A549 (cell line): Measurements from ENCODE around the gene ARL6IP5. TPM values are rescaled to one million over a fixed set of nuclear protein-coding genes. Genes with fewer than 3 reads are reported as not detected.

Experiments used
- ATAC-seq, 2 experiments: fragments of 200-7000 bp in 1 of 2; fragments of >200 bp in 1 of 2; cut with Nextera tagmentation in 1 of 2; cut with Tn5 transposase in 1 of 2; 3 replicates each; pipeline versions ENCODE4 v1.8.0 to v1.9.1; 2018 to 2020; ENCODE audit warnings: mild to moderate bottlenecking in 1 of 2, moderate library complexity in 1 of 2
- CTCF ChIA-PET: fragments of 300-600 bp; sonication (Branson Sonifier 250); formaldehyde crosslinking; extraction: SDS; loops from one replicate; lab custom pipeline; 2021; ENCODE audit warnings: antibody characterized with exemption, inconsistent platforms; lab: Yijun Ruan, JAX
- POLR2A ChIA-PET: fragments of 350-600 bp; formaldehyde crosslinking; extraction: SDS; loops from one replicate; lab custom pipeline; 2021; ENCODE audit warnings: antibody characterized with exemption, inconsistent platforms; lab: Yijun Ruan, JAX
- DNase-seq, 2 experiments: peaks; one replicate each; pipeline versions ENCODE4 v3.0.0 to v3.0.0-alpha.2; 2011 to 2016; ENCODE audit warnings: low read depth in 1 of 2, low spot score in 1 of 2
- FAIRE-seq: peaks from 2 replicates; lab custom pipeline; 2011; peaks lifted over from hg19 to GRCh38; lab: Jason Lieb, UNC
- H3K27ac ChIP-seq, 2 experiments: fragments of >200 bp; sonication (Bioruptor Twin); formaldehyde crosslinking; 3 replicates each; pipeline ENCODE4 v1.5.1; 2016 to 2017
- H3K4me1 ChIP-seq: fragments of >200 bp; sonication (Bioruptor Twin); formaldehyde crosslinking; 3 replicates; pipeline ENCODE4 v1.6.1; 2016
- H3K4me2 ChIP-seq: fragments of >200 bp; sonication (Bioruptor Twin); formaldehyde crosslinking; 3 replicates; pipeline ENCODE4 v1.6.1; 2016
- H3K4me3 ChIP-seq: fragments of >200 bp; sonication (Bioruptor Twin); formaldehyde crosslinking; 3 replicates; pipeline ENCODE4 v1.5.1; 2016
- H3K9me3 ChIP-seq: fragments of >200 bp; sonication (Bioruptor Twin); formaldehyde crosslinking; 3 replicates; pipeline ENCODE4 v1.6.1; 2016
- BCL3 ChIP-seq: fragments of >200 bp; sonication (Bioruptor Twin); formaldehyde crosslinking; IDR thresholded peaks from 3 replicates; pipeline ENCODE4 v1.6.1; 2016
- CBX8 ChIP-seq: fragments of 200-600 bp; sonication (generic); IDR thresholded peaks from 2 replicates; pipeline ENCODE4 v1.6.1; 2016
- CEBPB ChIP-seq, 2 experiments: fragments of >200 bp in 1 of 2; sonication (Bioruptor Twin) in 1 of 2; formaldehyde crosslinking in 1 of 2; IDR thresholded peaks; 2 replicates each; pipeline ENCODE4 v1.6.1; 2012 to 2016
- CHD2 ChIP-seq: fragments of 150-350 bp; IDR thresholded peaks from 2 replicates; pipeline ENCODE4 v1.6.1; 2014; ENCODE audit warnings: low read length; ENCODE audit not compliant: partially characterized antibody
- CHD4 ChIP-seq: fragments of 200-600 bp; sonication (generic); IDR thresholded peaks from 2 replicates; pipeline ENCODE4 v1.6.1; 2016; ENCODE audit warnings: antibody characterized with exemption, mild to moderate bottlenecking, borderline replicate concordance
- E2F6 ChIP-seq: IDR thresholded peaks from 2 replicates; pipeline ENCODE4 v1.6.1; 2012; ENCODE audit warnings: low read depth, borderline replicate concordance
- EHF ChIP-seq: fragments of 250-450 bp; sonication (Bioruptor Pico); IDR thresholded peaks from 2 replicates; pipeline ENCODE4 v1.5.0; 2020; ENCODE audit warnings: mild to moderate bottlenecking
- EP300 ChIP-seq, 2 experiments: fragments of >200 bp; sonication (Bioruptor Twin); formaldehyde crosslinking; IDR thresholded peaks; 2 replicates in 1 of 2; 3 replicates in 1 of 2; pipeline ENCODE4 v1.6.1; 2016 to 2017
- FOSB ChIP-seq: fragments of 250-450 bp; sonication (Bioruptor Pico); IDR thresholded peaks from 2 replicates; pipeline ENCODE4 v1.5.0; 2020; ENCODE audit warnings: mild to moderate bottlenecking, moderate library complexity
- FOXS1 ChIP-seq: fragments of 250-450 bp; sonication (Bioruptor Pico); IDR thresholded peaks from 2 replicates; pipeline ENCODE4 v1.5.0; 2020; ENCODE audit warnings: mild to moderate bottlenecking, moderate library complexity
- GATA3 ChIP-seq: IDR thresholded peaks from 2 replicates; pipeline ENCODE4 v1.6.1; 2012; ENCODE audit warnings: borderline replicate concordance
- HES2 ChIP-seq: fragments of >200 bp; sonication (Bioruptor Twin); formaldehyde crosslinking; IDR thresholded peaks from 2 replicates; pipeline ENCODE4 v1.6.1; 2016
- HOXA7 ChIP-seq: fragments of 250-450 bp; sonication (Bioruptor Pico); IDR thresholded peaks from 2 replicates; pipeline ENCODE4 v1.5.0; 2020; ENCODE audit warnings: mild to moderate bottlenecking, moderate library complexity
- HOXB13 ChIP-seq: fragments of 250-450 bp; sonication (Bioruptor Pico); IDR thresholded peaks from 2 replicates; pipeline ENCODE4 v1.5.0; 2020; ENCODE audit warnings: low read depth, mild to moderate bottlenecking, moderate library complexity
- HOXB5 ChIP-seq: fragments of 250-450 bp; sonication (Bioruptor Pico); IDR thresholded peaks from 2 replicates; pipeline ENCODE4 v1.5.0; 2020; ENCODE audit warnings: mild to moderate bottlenecking, moderate library complexity
- JUN ChIP-seq, 2 experiments: fragments of >200 bp; sonication (Bioruptor Twin); formaldehyde crosslinking; IDR thresholded peaks; 2 replicates in 1 of 2; 3 replicates in 1 of 2; pipeline ENCODE4 v1.6.1; 2016 to 2017
- JUNB ChIP-seq: fragments of >200 bp; sonication (Bioruptor Twin); formaldehyde crosslinking; IDR thresholded peaks from 2 replicates; pipeline ENCODE4 v1.6.1; 2016
- MYC ChIP-seq: IDR thresholded peaks from 2 replicates; pipeline ENCODE4 v1.6.1; 2012; ENCODE audit warnings: mild to moderate bottlenecking, inconsistent platforms, low read length, improper control_type of control experiment, borderline replicate concordance
- NR3C1 ChIP-seq: fragments of >200 bp; sonication (Bioruptor Twin); formaldehyde crosslinking; IDR thresholded peaks from 3 replicates; pipeline ENCODE4 v1.6.1; 2017
- POLR2A ChIP-seq: IDR thresholded peaks from 2 replicates; pipeline ENCODE4 v1.6.1; 2012; ENCODE audit warnings: mild to moderate bottlenecking, low read length
- RCOR1 ChIP-seq: fragments of 150-350 bp; IDR thresholded peaks from 2 replicates; pipeline ENCODE4 v1.6.1; 2014; ENCODE audit warnings: antibody characterized with exemption, low read length, low read depth
- RFX5 ChIP-seq: fragments of 450-650 bp; IDR thresholded peaks from 2 replicates; pipeline ENCODE4 v1.7.1; 2014; ENCODE audit warnings: antibody characterized with exemption, mild to moderate bottlenecking, moderate library complexity
- RNF2 ChIP-seq: fragments of 200-600 bp; sonication (generic); IDR thresholded peaks from 2 replicates; pipeline ENCODE4 v1.6.1; 2016; ENCODE audit warnings: low read depth, mild to moderate bottlenecking, antibody characterized with exemption, moderate library complexity, borderline replicate concordance
- SMC3 ChIP-seq: fragments of >200 bp; sonication (Bioruptor Twin); formaldehyde crosslinking; IDR thresholded peaks from 3 replicates; pipeline ENCODE4 v1.6.1; 2018; ENCODE audit warnings: inconsistent platforms
- TFCP2L1 ChIP-seq: fragments of 250-450 bp; sonication (Bioruptor Pico); IDR thresholded peaks from 2 replicates; pipeline ENCODE4 v1.5.0; 2021; ENCODE audit warnings: mild to moderate bottlenecking
- TP53 ChIP-seq: fragments of 250-450 bp; sonication (Bioruptor Pico); IDR thresholded peaks from 2 replicates; pipeline ENCODE4 v1.5.0; 2021; ENCODE audit warnings: mild to moderate bottlenecking, moderate library complexity
- ZFP36 ChIP-seq: fragments of 450-650 bp; IDR thresholded peaks from 2 replicates; pipeline ENCODE4 v1.6.1; 2014; ENCODE audit warnings: borderline replicate concordance; ENCODE audit not compliant: partially characterized antibody
- ZNF302 ChIP-seq: fragments of 250-450 bp; sonication (Bioruptor Pico); IDR thresholded peaks from 2 replicates; pipeline ENCODE4 v1.9.0; 2021; ENCODE audit warnings: inconsistent platforms, mild to moderate bottlenecking, moderate library complexity
- ZSCAN20 ChIP-seq: fragments of 250-450 bp; sonication (Bioruptor Pico); IDR thresholded peaks from 2 replicates; pipeline ENCODE4 v1.8.0; 2022; ENCODE audit warnings: mild to moderate bottlenecking, moderate library complexity
- WGBS: methylation state at CpG from one replicate; pipeline ENCODE4 v1.1.6; 2017; ENCODE audit errors: missing lambda C conversion rate; 5-methylcytosine and 5-hydroxymethylcytosine counted together
- polyA plus RNA-seq, 4 experiments: library from polyadenylated mRNA; depleted of rRNA in 3 of 4; stranded (reverse); fragments of >200 nt; fragmentation: RNase III in 1 of 4; extraction: RNeasy Plus Mini Kit Qiagen cat#74134 plus additional on column Dnase treatment in 1 of 4; gene quantifications; 2 replicates in 3 of 4; 3 replicates in 1 of 4; pipeline ENCODE4 v1.2.3, GENCODE V29; 2011 to 2017

Gene ARL6IP5
- polyA plus RNA-seq, 2 of the 4 experiments (the other 2 are of a cell fraction): 73.8 to 109 TPM

GRCh38 chr3:69110941-69111546, 26.3 kb downstream of the ARL6IP5 start:
- Histone ChIP-seq H3K4me3 (no peak overlapping the region), H3K9me3 (no peaks in the 10 kb centered on the region), H3K4me2 (no peak overlapping the region), H3K4me1 (no peaks in the 10 kb centered on the region), H3K27ac (no peak overlapping the region)
- POLR2A ChIA-PET: no interaction called here
- CTCF ChIA-PET: interaction anchor here (1.1 kb wide), 1 partner anchor 10 kb away, joined by 4 read pairs; no protein-coding TSS in a partner anchor
- DNase-seq (no peak), FAIRE-seq (no peak), ATAC-seq (no peak)
- WGBS: no CpG with 5 or more reads among the region's 1 CpG
- TF ChIP-seq EP300 (IDR thresholded peaks at IDR 0.05) (no peak), NR3C1 (no peak), CBX8 (no peak), RCOR1 (no peak), MYC (no peak), ZNF302 (no peak), CHD4 (no peak), GATA3 (no peak), CEBPB (IDR thresholded peaks at IDR 0.05) (no peak), ZSCAN20 (CRISPR knock-in tag) (no peak), ZFP36 (no peak), E2F6 (no peak), JUNB (no peak)

- POLR2A ChIA-PET: no interaction called here
- no peak for FAIRE-seq
- TF ChIP-seq HOXB13 (CRISPR knock-in tag) (no peak), POLR2A (no peak), RFX5 (no peak), CHD4 (no peak), CHD2 (no peak), FOXS1 (CRISPR knock-in tag) (no peak), NR3C1 (no peak), TP53 (CRISPR knock-in tag) (no peak)
Observed at GRCh38 chr3:69113536-69113935, 28.8 kb downstream of the ARL6IP5 start.

GRCh38 chr3:69115731-69116130, 31.0 kb downstream of the ARL6IP5 start:
- POLR2A ChIA-PET: no interaction called here
- no peak for FAIRE-seq

More at GRCh38 chr3:69113536-69113935, 28.8 kb downstream of the ARL6IP5 start:
- no peaks in the 10 kb centered on the region for H3K4me1 ChIP-seq
- WGBS: 81% methylated on average over 3 of the region's 3 CpGs
- DNase-seq (no peak), ATAC-seq (no peak)
- H3K27ac ChIP-seq: no peak overlapping the region
- CTCF ChIA-PET: interaction anchor here (1.0 kb wide), 1 partner anchor 193 kb away, joined by 3 read pairs; no protein-coding TSS in a partner anchor
- no peak overlapping the region for H3K4me2 ChIP-seq
- no peak overlapping the region for H3K4me3 ChIP-seq
- no peaks in the 10 kb centered on the region for H3K9me3 ChIP-seq

GRCh38 chr3:69116162-69116561, 31.4 kb downstream of the ARL6IP5 start:
- no peak overlapping the region for H3K4me3 ChIP-seq

More at GRCh38 chr3:69115731-69116130, 31.0 kb downstream of the ARL6IP5 start:
- H3K4me3 ChIP-seq: no peak overlapping the region
- no peak overlapping the region for H3K4me2 ChIP-seq
- WGBS: 22% methylated on average over 2 of the region's 2 CpGs
- no peaks in the 10 kb centered on the region for H3K4me1 ChIP-seq
- CTCF ChIA-PET: interaction anchor here (0.6 to 1.6 kb wide), 2 partner anchors 14 to 35 kb away, joined by 3 to 5 read pairs; no protein-coding TSS in a partner anchor
- H3K9me3 ChIP-seq: no peaks in the 10 kb centered on the region
- no peak overlapping the region for H3K27ac ChIP-seq
- ATAC-seq: no peak
- TF ChIP-seq CHD4: no peak
- TF ChIP-seq, all 56 proteins: peak for 0
- no peak for DNase-seq

More at GRCh38 chr3:69116162-69116561, 31.4 kb downstream of the ARL6IP5 start:
- no peak for DNase-seq
- no peak for ATAC-seq
- CTCF ChIA-PET: interaction anchor here (1.6 kb wide), 1 partner anchor 15 kb away, joined by 5 read pairs; no protein-coding TSS in a partner anchor
- no peaks in the 10 kb centered on the region for H3K4me1 ChIP-seq
- H3K9me3 ChIP-seq: no peaks in the 10 kb centered on the region
- H3K4me2 ChIP-seq: no peak overlapping the region
- FAIRE-seq: no peak
- POLR2A ChIA-PET: no interaction called here
- TF ChIP-seq RFX5: no peak
- TF ChIP-seq EHF (CRISPR knock-in tag): no peak
- TF ChIP-seq E2F6: no peak
- TF ChIP-seq JUN (IDR thresholded peaks at IDR 0.05): no peak
- no peak for TF ChIP-seq FOSB (CRISPR knock-in tag)
- no peak for TF ChIP-seq HES2
- no peak for TF ChIP-seq HOXB5 (CRISPR knock-in tag)
- no peak for TF ChIP-seq POLR2A
- TF ChIP-seq HOXA7 (CRISPR knock-in tag): no peak
- no peak for TF ChIP-seq TFCP2L1 (CRISPR knock-in tag)
- TF ChIP-seq JUNB: no peak
- no peak for TF ChIP-seq RNF2
- no peak for TF ChIP-seq ZFP36
- no peak for TF ChIP-seq SMC3
- TF ChIP-seq BCL3: no peak
- TF ChIP-seq EP300 (IDR thresholded peaks at IDR 0.05): no peak
- no peak overlapping the region for H3K27ac ChIP-seq
- 79% methylated on average over 4 of the region's 4 CpGs for WGBS
